IPS-15b (cell line): ENCODE results near the gene AFAP1L1.

ENCODE experiments used
- H3K27me3 ChIP-seq: one replicate; pipeline ENCODE4 v1.6.1; 2013; ENCODE audit warnings: low read length; ENCODE audit not compliant: control insufficient read depth, insufficient read depth
- H3K36me3 ChIP-seq: one replicate; pipeline ENCODE4 v1.6.1; 2013; ENCODE audit warnings: low read length; ENCODE audit not compliant: control insufficient read depth, insufficient read depth
- H3K4me1 ChIP-seq: one replicate; pipeline ENCODE4 v1.6.1; 2013; ENCODE audit warnings: mild to moderate bottlenecking, low read length; ENCODE audit not compliant: control insufficient read depth, insufficient read depth
- H3K4me3 ChIP-seq: one replicate; pipeline ENCODE4 v1.5.1; 2013; ENCODE audit warnings: low read depth, low read length
- H3K9ac ChIP-seq: one replicate; pipeline ENCODE4 v1.6.1; 2013; ENCODE audit warnings: low read depth, mild to moderate bottlenecking, low read length
- H3K9me3 ChIP-seq: one replicate; pipeline ENCODE4 v1.6.1; 2013; ENCODE audit warnings: mild to moderate bottlenecking, low read length; ENCODE audit not compliant: control insufficient read depth, insufficient read depth

AFAP1L1 gene

GRCh38 chr5:149344151-149344550, 72.5 kb downstream of the AFAP1L1 start:
- Histone ChIP-seq H3K4me3 (peak overlapping the region; percentile 99), H3K9ac (no peak overlapping the region), H3K27me3 (no peaks in the 10 kb centered on the region), H3K36me3 (peaks cover 7% of the 10 kb centered on the region), H3K4me1 (no peaks in the 10 kb centered on the region), H3K9me3 (no peaks in the 10 kb centered on the region)

DNA sequence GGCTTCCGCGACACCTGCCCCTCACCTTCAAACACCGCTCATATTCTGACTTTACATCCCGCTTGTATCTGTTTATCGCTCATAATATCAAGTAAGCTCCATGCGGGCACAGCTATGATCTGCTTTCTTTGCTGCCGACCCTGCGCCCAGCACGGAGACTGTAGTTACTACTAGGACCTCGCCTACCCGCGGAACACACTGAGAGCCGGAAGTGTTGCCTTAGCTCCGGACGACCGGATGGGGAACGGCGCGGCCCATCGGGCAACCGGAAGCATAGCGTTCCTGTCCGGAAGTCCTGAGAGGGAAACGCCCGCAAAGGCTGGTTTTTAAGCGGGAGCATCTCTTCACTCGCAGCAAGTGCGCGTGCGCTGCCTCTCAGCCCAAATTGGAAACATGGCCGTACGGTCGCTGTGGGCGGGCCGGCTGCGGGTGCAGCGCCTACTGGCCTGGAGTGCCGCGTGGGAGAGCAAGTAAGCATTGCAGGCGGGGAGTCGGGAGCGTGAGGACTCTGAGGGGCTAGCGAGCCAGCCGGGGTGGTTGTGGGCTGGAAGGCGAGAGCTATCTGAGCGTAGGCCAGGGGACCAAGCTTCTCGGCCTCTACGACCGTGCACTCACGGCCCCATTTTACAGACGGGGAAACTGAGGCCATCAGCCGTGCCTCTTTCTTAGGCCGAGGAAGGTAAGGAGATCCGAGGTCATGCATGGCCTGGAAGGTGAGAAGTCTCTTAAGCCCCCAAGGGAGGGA, 73.7 kb downstream of the AFAP1L1 start, which contains the start of gene GRPEL2:
TSS of gene GRPEL2 (plus strand) at position 353 of the 745 bp plus-strand sequence. CDS start at position 394, 41 bp downstream.
- Histone ChIP-seq H3K4me3 (peak within 1 kb of the TSS; percentile 99), H3K36me3 (peaks cover 17% of the 10 kb centered on the region), H3K4me1 (no peaks in the 10 kb centered on the region), H3K9ac (peak within 1 kb of the TSS; percentile 94), H3K27me3 (no peaks in the 10 kb centered on the region), H3K9me3 (no peaks in the 10 kb centered on the region)

DNA sequence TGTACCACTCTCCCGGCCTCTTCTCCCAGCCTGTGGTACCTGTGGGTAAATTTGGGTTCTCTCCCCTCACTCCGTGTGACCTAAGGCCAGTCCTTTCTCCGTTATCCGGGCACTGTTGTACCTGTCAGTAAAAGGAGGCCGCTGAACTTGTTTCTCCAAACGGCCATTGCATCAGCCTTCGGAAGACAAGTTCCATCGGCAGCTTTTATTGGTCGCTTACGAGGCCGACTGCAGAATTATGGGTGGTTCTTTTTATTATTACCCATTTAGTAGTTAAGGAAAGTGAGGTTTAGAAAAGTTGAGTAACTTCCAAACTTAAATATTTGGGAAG, 74.2 kb downstream of the AFAP1L1 start:
- H3K9ac ChIP-seq, result peak overlapping the region; percentile 94
- H3K4me3 ChIP-seq, result peak overlapping the region; percentile 99
- H3K36me3 ChIP-seq, result peaks cover 18% of the 10 kb centered on the region
- H3K9me3 ChIP-seq, result no peaks in the 10 kb centered on the region
- no peaks in the 10 kb centered on the region for H3K4me1 ChIP-seq
- no peaks in the 10 kb centered on the region for H3K27me3 ChIP-seq

- peaks cover 21% of the 10 kb centered on the region for H3K36me3 ChIP-seq
- H3K4me1 ChIP-seq, result no peaks in the 10 kb centered on the region
- H3K27me3 ChIP-seq, result no peaks in the 10 kb centered on the region
- H3K4me3 ChIP-seq, result no peak overlapping the region
- no peak overlapping the region for H3K9ac ChIP-seq
- no peaks in the 10 kb centered on the region for H3K9me3 ChIP-seq
Measured at GRCh38 chr5:149348518-149348917, 76.9 kb downstream of the AFAP1L1 start.

GRCh38 chr5:149349382-149349781, 77.7 kb downstream of the AFAP1L1 start:
- H3K9ac ChIP-seq, result no peak overlapping the region
- H3K36me3 ChIP-seq, result peaks cover 21% of the 10 kb centered on the region
- no peak overlapping the region for H3K4me3 ChIP-seq
- no peaks in the 10 kb centered on the region for H3K27me3 ChIP-seq
- no peaks in the 10 kb centered on the region for H3K4me1 ChIP-seq
- H3K9me3 ChIP-seq, result no peaks in the 10 kb centered on the region

- Histone ChIP-seq H3K4me3 (no peak overlapping the region), H3K27me3 (no peaks in the 10 kb centered on the region), H3K36me3 (peaks cover 21% of the 10 kb centered on the region), H3K4me1 (peaks cover under 1% of the 10 kb centered on the region), H3K9me3 (no peaks in the 10 kb centered on the region), H3K9ac (no peak overlapping the region)
Measured at GRCh38 chr5:149352169-149352568, 80.5 kb downstream of the AFAP1L1 start.

- no peaks in the 10 kb centered on the region for H3K9me3 ChIP-seq
- H3K36me3 ChIP-seq, result peaks cover 16% of the 10 kb centered on the region
- peaks cover 3% of the 10 kb centered on the region for H3K27me3 ChIP-seq
- H3K9ac ChIP-seq, result no peak overlapping the region
- no peak overlapping the region for H3K4me3 ChIP-seq
- peaks cover 6% of the 10 kb centered on the region for H3K4me1 ChIP-seq
Measured at GRCh38 chr5:149353911-149354310, 82.3 kb downstream of the AFAP1L1 start.

- Histone ChIP-seq H3K9ac (no peak overlapping the region), H3K4me3 (no peak overlapping the region), H3K4me1 (peaks cover 6% of the 10 kb centered on the region), H3K9me3 (no peaks in the 10 kb centered on the region), H3K36me3 (peaks cover 4% of the 10 kb centered on the region), H3K27me3 (peaks cover 4% of the 10 kb centered on the region)
Measured at GRCh38 chr5:149355688-149356087, 84.0 kb downstream of the AFAP1L1 start.

DNA sequence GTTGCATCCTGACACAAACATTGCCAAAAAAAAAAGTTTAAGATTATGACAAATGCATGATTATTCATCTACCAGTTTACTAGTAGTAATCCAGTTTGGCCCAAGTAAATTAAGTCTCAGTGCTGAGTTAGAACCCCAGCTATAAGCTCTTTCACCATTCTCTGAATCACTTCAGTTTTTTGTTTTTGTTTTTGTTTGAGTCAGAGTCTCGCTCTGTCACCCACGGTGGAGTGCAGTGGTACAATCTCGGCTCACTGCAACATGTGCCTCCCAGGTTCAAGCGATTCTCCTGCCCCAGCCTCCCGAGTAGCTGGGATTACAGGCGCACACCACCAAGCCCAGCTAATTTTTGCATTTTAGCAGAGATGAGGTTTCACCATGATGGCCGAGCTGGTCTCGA, 84.7 kb downstream of the AFAP1L1 start:
- H3K27me3 ChIP-seq, result peaks cover 4% of the 10 kb centered on the region
- H3K4me1 ChIP-seq, result peaks cover 6% of the 10 kb centered on the region
- no peak overlapping the region for H3K9ac ChIP-seq
- no peaks in the 10 kb centered on the region for H3K36me3 ChIP-seq
- no peaks in the 10 kb centered on the region for H3K9me3 ChIP-seq
- H3K4me3 ChIP-seq, result no peak overlapping the region

DNA sequence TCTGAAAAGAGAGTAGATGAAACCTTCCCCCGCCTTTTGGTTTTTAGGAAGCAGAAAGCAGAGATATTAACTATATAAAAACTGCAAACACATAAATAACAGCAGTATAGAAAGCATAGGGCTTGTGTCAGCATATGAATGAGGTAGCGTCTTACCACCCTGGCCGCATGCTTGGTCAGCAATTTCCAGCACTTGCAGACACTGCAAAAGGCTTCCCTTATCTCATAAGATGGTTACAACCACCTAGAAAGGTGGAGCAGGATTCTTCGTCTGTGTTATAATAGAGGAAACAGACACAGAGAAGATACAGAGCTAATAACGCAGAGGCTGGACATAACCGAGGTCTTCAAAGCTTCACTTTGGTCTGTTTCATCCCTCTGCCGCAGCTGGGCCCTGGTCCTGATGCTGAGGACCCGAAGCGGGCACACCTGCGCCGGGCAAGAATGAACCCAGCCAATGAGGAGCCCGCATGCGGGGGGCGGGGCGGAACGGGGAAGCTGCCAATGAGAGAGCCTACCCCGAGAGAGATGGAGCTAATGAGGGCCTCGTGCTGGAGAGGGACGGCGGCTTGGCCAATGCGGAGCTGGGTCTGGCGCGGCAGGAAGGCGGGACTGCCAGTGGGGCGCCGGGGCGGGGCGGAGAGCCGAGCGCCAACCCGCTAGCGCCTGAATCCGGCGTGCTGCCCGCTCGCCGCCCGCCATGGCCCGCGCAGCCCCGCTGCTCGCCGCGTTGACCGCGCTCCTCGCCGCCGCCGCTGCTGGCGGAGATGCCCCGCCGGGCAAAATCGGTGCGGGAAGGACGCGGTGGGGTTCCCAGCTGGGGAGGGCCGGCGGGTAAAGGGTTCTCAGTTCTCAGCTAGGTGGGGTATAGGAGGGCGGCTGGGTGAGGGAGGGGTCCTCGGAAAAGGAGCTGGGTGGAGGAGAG, 86.0 kb downstream of the AFAP1L1 start, which contains the start of gene PCYOX1L:
TSS of gene PCYOX1L (plus strand) at position 677 of the 924 bp plus-strand sequence. CDS start at position 700, 23 bp downstream.
- Histone ChIP-seq H3K4me3 (peak within 1 kb of the TSS; percentile 88), H3K9ac (peak within 1 kb of the TSS; percentile 74), H3K4me1 (peaks cover 6% of the 10 kb centered on the region), H3K27me3 (peaks cover 4% of the 10 kb centered on the region), H3K9me3 (no peaks in the 10 kb centered on the region), H3K36me3 (no peaks in the 10 kb centered on the region)

- Histone ChIP-seq H3K4me1 (peaks cover 6% of the 10 kb centered on the region), H3K4me3 (peak overlapping the region; percentile 88), H3K27me3 (peaks cover 4% of the 10 kb centered on the region), H3K9ac (peak overlapping the region; percentile 74), H3K36me3 (no peaks in the 10 kb centered on the region), H3K9me3 (no peaks in the 10 kb centered on the region)
Measured at GRCh38 chr5:149358294-149358651, 86.6 kb downstream of the AFAP1L1 start.
